ENCODE measurements around the gene ACTR10.

Gene ACTR10

DNA sequence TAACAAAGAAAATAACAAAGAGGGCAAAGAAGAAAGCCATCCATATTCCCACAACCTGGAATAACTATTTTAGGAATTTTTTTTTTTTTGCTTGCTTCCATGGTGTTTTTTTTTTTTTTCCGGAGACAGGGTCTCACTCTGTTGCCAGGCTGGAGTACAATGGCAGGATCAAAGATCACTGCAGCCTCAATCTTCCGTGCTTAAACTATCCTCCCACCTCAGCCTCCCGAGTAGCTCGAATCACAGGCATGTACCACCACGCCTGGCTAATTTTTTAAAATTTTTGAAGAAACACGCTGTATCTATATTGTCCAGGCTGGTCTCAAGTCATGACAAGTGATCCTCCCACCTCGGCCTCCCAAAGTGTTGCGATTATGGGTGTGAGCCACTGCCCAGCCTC is 78.2 kb downstream of the ACTR10 start:
- no peak for FAIRE-seq
- DNase-seq (ENCODE audit: low spot score) = no peak

DNA sequence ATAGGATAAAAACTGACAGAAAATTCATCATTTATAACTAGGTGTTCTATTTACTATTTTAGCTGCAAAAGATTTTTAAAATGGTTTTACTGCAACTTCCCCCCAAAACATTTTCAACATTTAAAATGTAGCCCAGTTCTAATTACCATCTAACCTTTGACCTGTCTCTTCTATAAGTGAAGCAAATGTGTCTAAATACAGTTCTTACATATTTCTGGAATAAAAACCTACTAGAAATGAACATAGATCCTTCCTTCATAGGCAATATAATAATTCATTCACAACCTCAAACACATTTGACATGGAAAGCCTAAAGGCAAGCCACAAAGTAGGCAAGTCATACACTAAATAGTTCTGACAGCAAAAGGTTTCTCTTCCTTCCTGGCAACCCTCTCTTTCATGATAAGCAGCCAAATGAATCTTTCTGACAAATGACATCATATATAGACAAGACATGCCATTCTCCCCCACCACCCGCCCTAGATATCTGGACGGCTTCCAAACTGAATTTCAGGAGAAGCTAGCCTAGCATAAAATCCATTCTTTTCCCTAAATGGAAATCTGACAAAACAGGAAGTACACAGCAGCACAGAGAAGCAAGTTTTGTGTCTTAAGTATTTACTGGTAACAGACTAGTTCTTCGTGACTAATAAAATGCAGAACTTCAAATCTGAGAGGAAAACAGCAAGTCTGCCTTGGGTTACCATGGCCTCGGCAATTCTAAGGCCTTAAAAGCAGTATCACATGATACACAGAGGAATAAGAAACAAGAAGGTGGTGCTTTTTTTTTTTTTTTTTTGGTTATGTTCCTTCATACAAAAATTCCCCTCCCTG is 81.2 kb downstream of the ACTR10 start:
- FAIRE-seq (no peak), DNase-seq (ENCODE audit: low spot score) (peak; percentile 48)

DNA sequence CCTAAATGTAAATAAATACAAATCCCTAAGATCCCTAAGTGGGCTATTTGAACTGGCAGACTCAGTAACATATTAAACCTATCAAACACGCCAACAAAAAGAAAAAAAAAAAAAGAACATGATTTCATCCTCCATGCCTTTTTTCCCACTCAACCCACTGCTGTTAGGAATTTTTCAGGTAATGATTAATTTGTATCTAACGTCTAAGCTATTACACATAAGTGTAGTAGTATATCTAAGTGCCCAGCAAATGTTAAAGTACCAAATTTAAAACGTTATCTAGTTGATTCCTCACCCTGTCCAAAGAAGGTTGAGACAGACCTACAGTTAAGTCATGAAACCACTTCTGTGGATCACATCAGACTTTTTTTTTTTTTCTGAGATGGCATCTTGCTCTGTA is 82.0 kb downstream of the ACTR10 start:
- DNase-seq (ENCODE audit: low spot score) (no peak), FAIRE-seq (no peak)

DNA sequence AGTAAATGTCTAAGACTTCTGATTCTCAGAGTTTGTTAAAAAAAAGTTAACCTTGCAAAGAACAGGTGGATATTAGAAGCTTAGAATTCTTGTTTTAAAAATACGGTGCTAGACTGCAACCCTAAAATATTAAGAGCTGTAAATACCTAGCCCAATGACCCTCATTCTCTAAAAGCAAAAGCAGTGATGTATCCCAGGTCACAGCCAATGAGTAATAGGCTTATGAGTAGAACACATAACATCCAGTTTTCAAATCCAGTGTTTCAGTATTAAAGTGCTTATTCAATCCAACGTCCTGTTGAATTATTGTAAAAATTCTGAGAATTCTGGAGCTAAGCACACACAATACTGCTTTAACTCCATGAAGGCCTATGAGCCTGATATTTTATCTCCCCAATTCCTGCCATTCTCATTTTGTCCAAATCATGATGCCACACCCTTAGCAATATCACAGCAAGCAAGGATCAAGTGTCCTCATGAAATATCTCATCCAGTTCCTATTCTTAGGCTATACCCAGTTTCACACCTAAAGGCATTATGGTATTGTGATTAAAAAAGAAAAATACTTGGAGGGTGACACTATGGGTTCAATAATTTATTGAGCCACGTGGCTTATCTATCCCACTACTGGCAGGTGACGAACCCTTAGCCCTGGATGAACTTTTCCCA is 83.1 kb downstream of the ACTR10 start:
- FAIRE-seq = no peak
- DNase-seq (ENCODE audit: low spot score) = no peak

DNA sequence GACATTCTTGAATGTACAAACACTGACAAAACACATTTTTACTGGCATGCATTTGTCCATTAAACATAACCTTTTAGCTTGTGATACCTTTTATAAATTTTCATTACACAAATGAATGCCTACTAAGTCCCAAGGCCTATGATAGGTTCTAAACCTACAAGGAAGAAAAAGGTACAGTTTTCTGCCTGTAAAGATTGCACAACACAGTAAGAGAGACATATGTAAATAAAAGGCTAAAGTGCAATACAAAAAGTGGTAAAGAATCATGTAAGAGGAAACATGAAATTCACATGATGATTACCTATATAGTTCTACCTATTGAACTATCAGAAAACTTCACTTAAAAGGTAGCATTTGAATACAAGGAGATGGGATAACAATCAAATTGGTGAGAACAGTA is 83.8 kb downstream of the ACTR10 start:
- FAIRE-seq = no peak
- no peak for DNase-seq (ENCODE audit: low spot score)

DNA sequence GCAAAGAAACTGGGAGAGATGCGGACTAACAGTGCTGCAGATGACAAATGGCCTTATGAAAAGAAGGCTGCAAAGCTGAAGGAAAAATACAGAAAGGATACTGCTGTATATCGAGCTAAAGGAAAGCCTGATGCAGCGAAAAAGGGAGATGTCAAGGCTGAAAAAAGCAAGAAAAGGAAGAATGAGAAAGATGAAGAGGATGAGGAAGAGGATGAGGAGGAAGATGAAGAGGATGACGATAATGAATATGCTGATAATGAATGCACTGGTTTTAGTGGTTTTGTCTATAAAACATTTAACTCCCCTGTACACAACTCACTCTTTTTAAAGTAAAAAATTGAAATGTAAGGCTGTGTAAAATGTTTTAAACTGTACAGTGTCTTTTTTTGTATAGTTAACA is 85.2 kb downstream of the ACTR10 start:
- FAIRE-seq = no peak
- no peak for DNase-seq (ENCODE audit: low spot score)

Measured in urothelium cell line (cell line).